Keratinocyte (primary cell): Measurements from ENCODE around the gene NMRAL1.

ENCODE experiments used
- CTCF ChIP-seq, 3 experiments: IDR thresholded peaks in 1 of 3; conservative IDR thresholded peaks in 1 of 3; optimal IDR thresholded peaks in 1 of 3; 2 replicates in 2 of 3; 3 replicates in 1 of 3; pipeline versions ENCODE3 to v1.5.1; 2011; ENCODE audit warnings: low read length in 3 of 3, mild to moderate bottlenecking in 3 of 3, moderate library complexity in 2 of 3, control low read depth in 1 of 3, inconsistent platforms in 1 of 3; ENCODE audit not compliant: insufficient read depth in 2 of 3; ENCODE audit errors: extremely low read depth in 1 of 3
- EZH2 ChIP-seq: IDR thresholded peaks from one replicate; pipeline ENCODE4 v1.6.1; 2012; ENCODE audit warnings: inconsistent platforms, mild to moderate bottlenecking, low read length, moderate library complexity

- TF ChIP-seq CTCF (optimal IDR thresholded peaks at IDR 0.05 in 1 of 3, IDR thresholded peaks at IDR 0.05 in 1 of 3, conservative IDR thresholded peaks at IDR 0.05 in 1 of 3; ENCODE audit: extremely low read depth in 1 of 3, insufficient read depth in 2 of 3, low read length in 3 of 3) (no peak), EZH2 (no peak)
These were observed 53.8 kb downstream of the NMRAL1 start for GRCh38 chr16:4420505-4421105.
